Keratinocyte (primary cell): ENCODE measurements around the gene C1QTNF3. TPM values are rescaled to one million over a fixed set of nuclear protein-coding genes. Genes with fewer than 3 reads are reported as not detected.

Source experiments
- DNase-seq: peaks from one replicate; pipeline ENCODE4 v3.0.0-alpha.2; 2011; ENCODE audit warnings: low read depth, missing footprints, low spot score
- FAIRE-seq: peaks from 2 replicates; lab custom pipeline; 2011; peaks lifted over from hg19 to GRCh38; lab: Jason Lieb, UNC
- H2AFZ ChIP-seq: 2 replicates; pipeline ENCODE4 v1.6.0; 2012; ENCODE audit warnings: low read length, control low read depth, inconsistent platforms; ENCODE audit not compliant: control insufficient read depth
- H3K27ac ChIP-seq: 2 replicates; pipeline ENCODE4 v1.5.1; 2011; ENCODE audit warnings: low read length; ENCODE audit not compliant: control insufficient read depth, insufficient read depth
- H3K27me3 ChIP-seq: 3 replicates; pipeline ENCODE4 v1.6.0; 2011; ENCODE audit warnings: low read length; ENCODE audit not compliant: control insufficient read depth, insufficient read depth; ENCODE audit errors: extremely low read depth
- H3K36me3 ChIP-seq, 2 experiments: 2 replicates in 1 of 2; 3 replicates in 1 of 2; pipeline ENCODE4 v1.5.1; 2011; ENCODE audit warnings: low read length in 2 of 2, mild to moderate bottlenecking in 1 of 2; ENCODE audit not compliant: control insufficient read depth in 2 of 2, insufficient read depth in 2 of 2; ENCODE audit errors: extremely low read depth in 1 of 2
- H3K4me1 ChIP-seq: 3 replicates; pipeline ENCODE4 v1.5.1; 2011; ENCODE audit warnings: low read length; ENCODE audit not compliant: control insufficient read depth, insufficient read depth; ENCODE audit errors: extremely low read depth
- H3K4me2 ChIP-seq: 3 replicates; pipeline ENCODE4 v1.6.0; 2011; ENCODE audit warnings: low read depth, low read length; ENCODE audit not compliant: control insufficient read depth, insufficient read depth; ENCODE audit errors: extremely low read depth
- H3K4me3 ChIP-seq, 3 experiments: fragments of 200-600 bp in 1 of 3; sonication (generic) in 1 of 3; 2 replicates in 2 of 3; 3 replicates in 1 of 3; pipeline ENCODE4 v1.5.1; 2011 to 2016; ENCODE audit warnings: low read length in 3 of 3, mild to moderate bottlenecking in 3 of 3, control low read depth in 2 of 3, inconsistent platforms in 1 of 3, low read depth in 1 of 3, mixed read lengths in 1 of 3, mixed run types in 1 of 3, moderate library complexity in 1 of 3; ENCODE audit not compliant: control insufficient read depth in 2 of 3, insufficient read depth in 2 of 3; ENCODE audit errors: extremely low read depth in 1 of 3
- H3K79me2 ChIP-seq: 2 replicates; pipeline ENCODE4 v1.6.0; 2012; ENCODE audit warnings: low read length; ENCODE audit not compliant: control insufficient read depth, insufficient read depth
- H3K9ac ChIP-seq: 3 replicates; pipeline ENCODE4 v1.6.0; 2011; ENCODE audit warnings: low read length; ENCODE audit not compliant: control insufficient read depth, insufficient read depth; ENCODE audit errors: extremely low read depth
- H3K9me1 ChIP-seq: 3 replicates; pipeline ENCODE4 v1.6.0; 2011; ENCODE audit warnings: low read length; ENCODE audit not compliant: control insufficient read depth, insufficient read depth; ENCODE audit errors: extremely low read depth
- H3K9me3 ChIP-seq: 2 replicates; pipeline ENCODE4 v1.5.1; 2012; ENCODE audit warnings: low read depth, low read length; ENCODE audit not compliant: control insufficient read depth
- H4K20me1 ChIP-seq: 3 replicates; pipeline ENCODE4 v1.6.0; 2011; ENCODE audit warnings: low read length; ENCODE audit not compliant: control insufficient read depth, insufficient read depth; ENCODE audit errors: extremely low read depth
- CTCF ChIP-seq, 3 experiments: IDR thresholded peaks in 1 of 3; conservative IDR thresholded peaks in 1 of 3; optimal IDR thresholded peaks in 1 of 3; 2 replicates in 2 of 3; 3 replicates in 1 of 3; pipeline versions ENCODE3 to v1.5.1; 2011; ENCODE audit warnings: low read length in 3 of 3, mild to moderate bottlenecking in 3 of 3, moderate library complexity in 2 of 3, control low read depth in 1 of 3, inconsistent platforms in 1 of 3; ENCODE audit not compliant: insufficient read depth in 2 of 3; ENCODE audit errors: extremely low read depth in 1 of 3
- EZH2 ChIP-seq: IDR thresholded peaks from one replicate; pipeline ENCODE4 v1.6.1; 2012; ENCODE audit warnings: inconsistent platforms, mild to moderate bottlenecking, low read length, moderate library complexity
- dilution Hi-C: fragments of 300-500 bp; cut with MboI; formaldehyde crosslinking; loops from one replicate; pipeline ENCODE4 v1.7.0; 2020; ENCODE audit warnings: low sequenced_read_pairs; ENCODE audit not compliant: extremely low pct_ligation_motif_present
- polyA plus RNA-seq, 5 experiments: library from polyadenylated mRNA; depleted of rRNA in 3 of 5; stranded (reverse) in 3 of 5; stranded (forward) in 1 of 5; unstranded in 1 of 5; fragments of >200 nt; gene quantifications; 1 replicate in 1 of 5; 2 replicates in 3 of 5; 3 replicates in 1 of 5; pipeline versions ENCODE4 v1.2.1 to v1.2.3, GENCODE V29; 2011 to 2012; ENCODE audit warnings: missing spikeins in 2 of 5, low read depth in 1 of 5, low replicate concordance in 1 of 5

The C1QTNF3 gene
- polyA plus RNA-seq, 1 donor (not counting 4 experiments of a cell fraction or from before 2014, with no cell fraction given): 1.0 TPM

GRCh38 chr5:34059977-34060376, 17.0 kb upstream of the C1QTNF3 start:
- no peak for FAIRE-seq
- no peak overlapping the region for H3K4me2 ChIP-seq
- no peak for DNase-seq
- no peaks in the 10 kb centered on the region for H3K79me2 ChIP-seq
- H3K9ac ChIP-seq: no peak overlapping the region
- dilution Hi-C loops: no loop called here
- H3K4me3 ChIP-seq: no peak overlapping the region
- TF ChIP-seq EZH2: no peak
- TF ChIP-seq CTCF (optimal IDR thresholded peaks at IDR 0.05 in 1 of 3, IDR thresholded peaks at IDR 0.05 in 1 of 3, conservative IDR thresholded peaks at IDR 0.05 in 1 of 3; ENCODE audit: extremely low read depth in 1 of 3, insufficient read depth in 2 of 3, low read length in 3 of 3): no peak
- no peak overlapping the region for H3K27ac ChIP-seq
- no peaks in the 10 kb centered on the region for H3K36me3 ChIP-seq
- H3K9me3 ChIP-seq: no peaks in the 10 kb centered on the region
- no peak overlapping the region for H2AFZ ChIP-seq
- H3K4me1 ChIP-seq: no peaks in the 10 kb centered on the region
- H3K27me3 ChIP-seq: no peaks in the 10 kb centered on the region
- H3K9me1 ChIP-seq: no peaks in the 10 kb centered on the region
- H4K20me1 ChIP-seq: no peaks in the 10 kb centered on the region

- H3K4me3 ChIP-seq: no peak overlapping the region
- H3K4me2 ChIP-seq: no peak overlapping the region
- H3K9ac ChIP-seq: no peak overlapping the region
- no peak for DNase-seq
- no peak overlapping the region for H3K27ac ChIP-seq
- no peak overlapping the region for H2AFZ ChIP-seq
- H3K9me1 ChIP-seq: no peaks in the 10 kb centered on the region
- dilution Hi-C loops: no loop called here
- H3K27me3 ChIP-seq: no peaks in the 10 kb centered on the region
- H3K9me3 ChIP-seq: no peaks in the 10 kb centered on the region
- no peak for FAIRE-seq
- peaks cover 13% of the 10 kb centered on the region for H3K4me1 ChIP-seq
- H4K20me1 ChIP-seq: no peaks in the 10 kb centered on the region
- TF ChIP-seq EZH2 (no peak), CTCF (optimal IDR thresholded peaks at IDR 0.05 in 1 of 3, IDR thresholded peaks at IDR 0.05 in 1 of 3, conservative IDR thresholded peaks at IDR 0.05 in 1 of 3; ENCODE audit: extremely low read depth in 1 of 3, insufficient read depth in 2 of 3, low read length in 3 of 3) (no peak)
- H3K79me2 ChIP-seq: no peaks in the 10 kb centered on the region
- no peaks in the 10 kb centered on the region for H3K36me3 ChIP-seq
Observed at GRCh38 chr5:34058532-34058931, 15.5 kb upstream of the C1QTNF3 start.
